HepG2 (cell line): ENCODE measurements around the gene VSIR. TPM values are rescaled to one million over a fixed set of nuclear protein-coding genes. Genes with fewer than 3 reads are reported as not detected.

Experiments used
- ARID5B ChIP-seq: IDR thresholded peaks from 2 replicates; pipeline ENCODE4 v1.4.0; 2020; ENCODE audit warnings: mild to moderate bottlenecking, missing genetic modification reagents
- DNMT1 ChIP-seq: sonication (generic); formaldehyde crosslinking; IDR thresholded peaks from 2 replicates; pipeline ENCODE4 v1.5.1; 2020; ENCODE audit warnings: mild to moderate bottlenecking, missing genetic modification reagents
- FOXK1 ChIP-seq: sonication (generic); formaldehyde crosslinking; IDR thresholded peaks from 2 replicates; pipeline ENCODE4 v1.4.0; 2020; ENCODE audit warnings: low read depth, missing genetic modification reagents, borderline replicate concordance
- FUBP1 ChIP-seq: sonication (generic); formaldehyde crosslinking; IDR thresholded peaks from 2 replicates; pipeline ENCODE4 v1.5.1; 2020; ENCODE audit warnings: missing genetic modification reagents, mild to moderate bottlenecking, borderline replicate concordance
- GATAD2A ChIP-seq: IDR thresholded peaks from 2 replicates; pipeline ENCODE4 v1.6.1; 2016
- HBP1 ChIP-seq: IDR thresholded peaks from 2 replicates; pipeline ENCODE4 v1.6.1; 2016; ENCODE audit warnings: low read depth, control low read depth
- KLF12 ChIP-seq: sonication (generic); formaldehyde crosslinking; IDR thresholded peaks from 2 replicates; pipeline ENCODE4 v1.4.0; 2020; ENCODE audit warnings: missing genetic modification reagents, borderline replicate concordance
- NKX3-1 ChIP-seq: sonication (generic); formaldehyde crosslinking; IDR thresholded peaks from 2 replicates; pipeline ENCODE4 v1.5.0; 2020; ENCODE audit warnings: missing genetic modification reagents
- NR3C1 ChIP-seq: sonication (generic); formaldehyde crosslinking; IDR thresholded peaks from 2 replicates; pipeline ENCODE4 v1.4.0; 2020; ENCODE audit warnings: missing genetic modification reagents
- PHF20 ChIP-seq: sonication (generic); formaldehyde crosslinking; IDR thresholded peaks from 2 replicates; pipeline ENCODE4 v1.5.0; 2020; ENCODE audit warnings: mild to moderate bottlenecking, missing genetic modification reagents
- PRMT3 ChIP-seq: sonication (generic); formaldehyde crosslinking; IDR thresholded peaks from 2 replicates; pipeline ENCODE4 v1.8.1; 2022; ENCODE audit warnings: low read depth, mild to moderate bottlenecking, moderate library complexity, missing genetic modification reagents, borderline replicate concordance
- REST ChIP-seq, 2 experiments: IDR thresholded peaks; 2 replicates each; pipeline ENCODE4 v1.6.1; 2011 to 2012; ENCODE audit warnings: low read length in 2 of 2, borderline replicate concordance in 1 of 2, low read depth in 1 of 2, mild to moderate bottlenecking in 1 of 2, moderate library complexity in 1 of 2
- RFXANK ChIP-seq: IDR thresholded peaks from 2 replicates; pipeline ENCODE4 v1.6.1; 2016
- SNAPC2 ChIP-seq: sonication (generic); formaldehyde crosslinking; IDR thresholded peaks from 2 replicates; pipeline ENCODE4 v1.8.1; 2022; ENCODE audit warnings: mild to moderate bottlenecking, missing genetic modification reagents
- TEAD2 ChIP-seq: sonication (generic); formaldehyde crosslinking; IDR thresholded peaks from 2 replicates; pipeline ENCODE4 v1.9.0; 2021; ENCODE audit warnings: missing genetic modification reagents
- ZFYVE20 ChIP-seq: sonication (generic); formaldehyde crosslinking; IDR thresholded peaks from 2 replicates; pipeline ENCODE4 v1.8.0; 2023; ENCODE audit warnings: low read depth, mild to moderate bottlenecking, moderate library complexity, missing genetic modification reagents, borderline replicate concordance
- ZNF138 ChIP-seq: sonication (generic); formaldehyde crosslinking; IDR thresholded peaks from 2 replicates; pipeline ENCODE4 v1.5.0; 2020; ENCODE audit warnings: mild to moderate bottlenecking, low read depth, missing genetic modification reagents
- ZNF350 ChIP-seq: sonication (generic); formaldehyde crosslinking; IDR thresholded peaks from 2 replicates; pipeline ENCODE4 v1.4.0; 2020; ENCODE audit warnings: mild to moderate bottlenecking, low read depth, missing genetic modification reagents, borderline replicate concordance
- ZNF713 ChIP-seq: sonication (generic); formaldehyde crosslinking; IDR thresholded peaks from 2 replicates; pipeline ENCODE4 v1.4.0; 2020; ENCODE audit warnings: mild to moderate bottlenecking, missing genetic modification reagents
- ZSCAN21 ChIP-seq: sonication (generic); formaldehyde crosslinking; IDR thresholded peaks from 2 replicates; pipeline ENCODE4 v1.8.0; 2022; ENCODE audit warnings: mild to moderate bottlenecking, missing genetic modification reagents, moderate library complexity, borderline replicate concordance
- polyA plus RNA-seq, 8 experiments: library from polyadenylated mRNA; depleted of rRNA in 3 of 8; stranded (reverse) in 7 of 8; unstranded in 1 of 8; fragments of >200 nt; fragmentation: Illumina TruSeq in 4 of 8; extraction: Trizol in 4 of 8; gene quantifications; 2 replicates each; pipeline versions ENCODE4 v1.2.1 to v1.2.3, GENCODE V29; 2011 to 2016; ENCODE audit warnings: low read depth in 4 of 8, missing spikeins in 1 of 8, mixed read lengths in 1 of 8; ENCODE audit not compliant: insufficient read depth in 1 of 8
- total RNA-seq, 5 experiments: library from RNA; depleted of rRNA; stranded (reverse); fragments of >200 nt; fragmentation: Illumina TruSeq; extraction: Trizol; gene quantifications; 2 replicates each; pipeline ENCODE4 v1.2.3, GENCODE V29; 2016; ENCODE audit warnings: low read depth in 1 of 5

The VSIR gene
- total and polyA plus RNA-seq, 2 of the 13 experiments (the other 11 are each of a cell fraction or from before 2014, with no cell fraction given), result 0.44 to 3.2 TPM

- TF ChIP-seq SNAPC2 (no peak), ARID5B (CRISPR knock-in tag) (no peak), ZSCAN21 (CRISPR knock-in tag) (no peak), FUBP1 (no peak), TEAD2 (CRISPR knock-in tag) (0 out of 2 replicates have a peak, but pooled peaks have one; percentile 38), HBP1 (CRISPR knock-in tag) (0 out of 2 replicates have a peak, but pooled peaks have one; percentile 44), ZNF138 (no peak), REST (IDR thresholded peaks at IDR 0.05; ENCODE audit: borderline replicate concordance in 1 of 2, low read depth in 1 of 2, low read length in 2 of 2) (peak; percentile 84 to 98), ZFYVE20 (CRISPR knock-in tag) (no peak), DNMT1 (CRISPR knock-in tag) (no peak), PHF20 (CRISPR knock-in tag) (no peak), KLF12 (no peak), RFXANK (CRISPR knock-in tag) (no peak), NR3C1 (no peak), FOXK1 (CRISPR knock-in tag) (peak; percentile 17; the same call in 1 of the 2 replicates), NKX3-1 (peak; percentile 47; the same call in 1 of the 2 replicates), GATAD2A (CRISPR knock-in tag) (no peak), ZNF350 (CRISPR knock-in tag) (no peak), ZNF713 (CRISPR knock-in tag) (no peak), PRMT3 (CRISPR knock-in tag) (no peak)
These were observed 21.9 kb upstream of the VSIR start (continued) for GRCh38 chr10:71795248-71795647.
